ENCODE measurements around the gene PRR5. TPM values are rescaled to one million over a fixed set of nuclear protein-coding genes. Genes with fewer than 3 reads are reported as not detected.

The PRR5 gene
- total and polyA plus RNA-seq, 4 donors = 11.5 to 49.1 (median 19.3) TPM

- TF ChIP-seq ATF3 (IDR thresholded peaks at IDR 0.05) (no peak), TAF1 (conservative IDR thresholded peaks at IDR 0.05) (no peak), FOXA1 (IDR thresholded peaks at IDR 0.05) (no peak), RXRA (IDR thresholded peaks at IDR 0.05) (no peak), SP1 (IDR thresholded peaks at IDR 0.05) (no peak)
- 64% methylated on average over 14 of the region's 14 CpGs for WGBS
- H3K4me3 ChIP-seq (ENCODE audit: low read depth in 1 of 3, low read length in 3 of 3) = no peak overlapping the region
- H3K27ac ChIP-seq (ENCODE audit: low read depth in 1 of 2, low read length in 2 of 2) = no peak overlapping the region
- H3K9ac ChIP-seq (ENCODE audit: low read depth in 1 of 2, low read length in 2 of 2) = no peak overlapping the region
- H3K36me3 ChIP-seq (ENCODE audit: control insufficient read depth in 4 of 4, insufficient read depth in 3 of 4, low read depth in 1 of 4, low read length in 3 of 4) = peaks cover 2 to 16% (median 6%) of the 10 kb centered on the region in 4 donors
- H3K9me3 ChIP-seq (ENCODE audit: control insufficient read depth in 4 of 4, low read length in 3 of 4) = no peaks in the 10 kb centered on the region
- H3K4me1 ChIP-seq (ENCODE audit: control insufficient read depth in 4 of 4, insufficient read depth in 4 of 4, low read length in 3 of 4) = peaks cover 0 to 11% (median 4%) of the 10 kb centered on the region in 4 donors
- H3K27me3 ChIP-seq (ENCODE audit: control insufficient read depth in 4 of 4, insufficient read depth in 4 of 4, low read length in 3 of 4) = no peaks in the 10 kb centered on the region
- no peak for DNase-seq (ENCODE audit: low spot score)
Observed at GRCh38 chr22:44730022-44730393, 28.0 kb downstream of the PRR5 start.

GRCh38 chr22:44730490-44731356, 28.7 kb downstream of the PRR5 start:
- no peak for TF ChIP-seq RXRA (IDR thresholded peaks at IDR 0.05)
- TF ChIP-seq CTCF (IDR thresholded peaks at IDR 0.05; ENCODE audit: low read depth, low read length, missing input control) = no peak
- no peak for TF ChIP-seq HNF4A (conservative IDR thresholded peaks at IDR 0.05)
- TF ChIP-seq ATF3 (IDR thresholded peaks at IDR 0.05) = no peak
- no peak for TF ChIP-seq HNF4G (IDR thresholded peaks at IDR 0.05)
- TF ChIP-seq YY1 (IDR thresholded peaks at IDR 0.05) = no peak
- no peak for TF ChIP-seq REST (IDR thresholded peaks at IDR 0.05)
- no peak for TF ChIP-seq EGR1 (IDR thresholded peaks at IDR 0.05; ENCODE audit: low read depth in 2 of 2)
- TF ChIP-seq FOXA2 (IDR thresholded peaks at IDR 0.05) = no peak
- TF ChIP-seq NR2F2 (IDR thresholded peaks at IDR 0.05) = no peak
- no peak for TF ChIP-seq TAF1 (conservative IDR thresholded peaks at IDR 0.05)
- no peak for TF ChIP-seq MAX (IDR thresholded peaks at IDR 0.05)
- no peak for TF ChIP-seq JUND (IDR thresholded peaks at IDR 0.05)
- TF ChIP-seq RAD21 (IDR thresholded peaks at IDR 0.05) = no peak
- no peak for TF ChIP-seq ZBTB33 (IDR thresholded peaks at IDR 0.05)
- no peak for TF ChIP-seq FOXA1 (IDR thresholded peaks at IDR 0.05)
- no peak for TF ChIP-seq SP1 (IDR thresholded peaks at IDR 0.05)
- no peak for TF ChIP-seq GABPA (IDR thresholded peaks at IDR 0.05 in 1 of 2, conservative IDR thresholded peaks at IDR 0.05 in 1 of 2)
- H3K27ac ChIP-seq (ENCODE audit: low read depth in 1 of 2, low read length in 2 of 2) = no peak overlapping the region
- H3K4me1 ChIP-seq (ENCODE audit: control insufficient read depth in 4 of 4, insufficient read depth in 4 of 4, low read length in 3 of 4) = peaks cover 0 to 11% (median 4%) of the 10 kb centered on the region in 4 donors
- no peak for DNase-seq (ENCODE audit: low spot score)
- H3K9me3 ChIP-seq (ENCODE audit: control insufficient read depth in 4 of 4, low read length in 3 of 4) = no peaks in the 10 kb centered on the region
- peaks cover 2 to 11% (median 5%) of the 10 kb centered on the region in 4 donors for H3K36me3 ChIP-seq (ENCODE audit: control insufficient read depth in 4 of 4, insufficient read depth in 3 of 4, low read depth in 1 of 4, low read length in 3 of 4)
- 84% methylated on average over 19 of the region's 19 CpGs for WGBS
- no peak overlapping the region for H3K4me3 ChIP-seq (ENCODE audit: low read depth in 1 of 3, low read length in 3 of 3)
- H3K27me3 ChIP-seq (ENCODE audit: control insufficient read depth in 4 of 4, insufficient read depth in 4 of 4, low read length in 3 of 4) = no peaks in the 10 kb centered on the region
- H3K9ac ChIP-seq (ENCODE audit: low read depth in 1 of 2, low read length in 2 of 2) = no peak overlapping the region
